MCF 10A (cell line): ENCODE data around the gene CA6. TPM values are rescaled to one million over a fixed set of nuclear protein-coding genes. Genes with fewer than 3 reads are reported as not detected.

ENCODE experiments used
- BruUV-seq: library from RNA; stranded (reverse); fragments of 400-500 nt; replicated peaks from 2 replicates; lab custom pipeline; 2021; lab: Mats Ljungman, UMichigan
- CTCF ChIA-PET: fragments of 300-600 bp; sonication (Branson Sonifier 250); formaldehyde crosslinking; extraction: SDS; loops from one replicate; lab custom pipeline; 2021; ENCODE audit warnings: antibody characterized with exemption, inconsistent platforms; lab: Yijun Ruan, JAX
- POLR2A ChIA-PET: fragments of 300-600, 350-650 bp; sonication (Branson Sonifier 250); formaldehyde crosslinking; extraction: SDS; loops from one replicate; lab custom pipeline; 2020; ENCODE audit warnings: antibody characterized with exemption, inconsistent platforms; lab: Yijun Ruan, JAX
- DNase-seq: peaks from one replicate; pipeline ENCODE4 v3.0.0-alpha.2; 2018; ENCODE audit not compliant: unreplicated experiment
- H3K27ac Mint-ChIP-seq: one replicate; pipeline ENCODE4 v1.8.0; 2022; ENCODE audit warnings: mild to moderate bottlenecking, low read depth, mixed read lengths; ENCODE audit not compliant: unreplicated experiment
- H3K27me3 Mint-ChIP-seq: one replicate; pipeline ENCODE4 v1.8.0; 2022; ENCODE audit warnings: mixed read lengths; ENCODE audit not compliant: insufficient read depth, unreplicated experiment
- H3K36me3 Mint-ChIP-seq: one replicate; pipeline ENCODE4 v1.8.0; 2022; ENCODE audit warnings: mild to moderate bottlenecking, moderate library complexity, mixed read lengths; ENCODE audit not compliant: insufficient read depth, unreplicated experiment
- H3K4me1 Mint-ChIP-seq: one replicate; pipeline ENCODE4 v1.8.0; 2022; ENCODE audit warnings: mixed read lengths; ENCODE audit not compliant: insufficient read depth, unreplicated experiment
- H3K4me3 Mint-ChIP-seq: one replicate; pipeline ENCODE4 v1.8.0; 2022; ENCODE audit warnings: mild to moderate bottlenecking, moderate library complexity, mixed read lengths; ENCODE audit not compliant: unreplicated experiment
- H3K9me3 Mint-ChIP-seq: one replicate; pipeline ENCODE4 v1.8.0; 2022; ENCODE audit warnings: mixed read lengths; ENCODE audit not compliant: unreplicated experiment
- CTCF ChIP-seq: fragments of 200-600 bp; IDR thresholded peaks from one replicate; pipeline ENCODE4 v1.8.0; 2022; ENCODE audit warnings: antibody characterized with exemption, mild to moderate bottlenecking; ENCODE audit not compliant: unreplicated experiment
- intact Hi-C: fragments of 100-400 bp; cut with micrococcal nuclease; formaldehyde crosslinking; loops from 2 replicates; pipeline ENCODE4 v1.14.1; 2022
- total RNA-seq: library from RNA; stranded (reverse); gene quantifications from 2 replicates; pipeline ENCODE4 v1.2.3, GENCODE V29; 2022

The CA6 gene
- total RNA-seq, 1 experiment from 2014 or later: not detected

- Mint-ChIP-seq H3K9me3 (no peaks in the 10 kb centered on the region), H3K4me3 (no peak overlapping the region), H3K4me1 (no peaks in the 10 kb centered on the region), H3K27me3 (no peaks in the 10 kb centered on the region), H3K36me3 (peaks cover 6% of the 10 kb centered on the region), H3K27ac (no peak overlapping the region)
- no TSS peak for BruUV-seq
- CTCF ChIA-PET: interaction anchor here (0.5 to 3.3 kb wide), 35 partner anchors 9 to 1429 kb away, joined by 3 to 30 read pairs (median 4); no protein-coding TSS in a partner anchor
- peak; percentile 87 for TF ChIP-seq CTCF
- intact Hi-C loops: loop anchor here (1.0 kb wide), 3 partner anchors 17 to 96 kb away; no protein-coding TSS in a partner anchor
- DNase-seq: peak; percentile 78
- POLR2A ChIA-PET: interaction anchor here (0.6 to 1.5 kb wide), 7 partner anchors 15 to 558 kb away, joined by 3 to 11 read pairs (median 3); no protein-coding TSS in a partner anchor
Observed at GRCh38 chr1:9004700-9005394, 59.2 kb downstream of the CA6 start.

- peaks cover 6% of the 10 kb centered on the region for H3K36me3 Mint-ChIP-seq
- no TSS peak for BruUV-seq
- intact Hi-C loops: loop anchor here (1.0 kb wide), 3 partner anchors 17 to 96 kb away; no protein-coding TSS in a partner anchor
- H3K4me1 Mint-ChIP-seq: no peaks in the 10 kb centered on the region
- no peak overlapping the region for H3K4me3 Mint-ChIP-seq
- no peak for DNase-seq
- TF ChIP-seq CTCF: no peak
- POLR2A ChIA-PET: interaction anchor here (0.9 to 1.5 kb wide), 4 partner anchors 15 to 131 kb away, joined by 3 to 11 read pairs (median 4); no protein-coding TSS in a partner anchor
- no peak overlapping the region for H3K27ac Mint-ChIP-seq
- no peaks in the 10 kb centered on the region for H3K27me3 Mint-ChIP-seq
- CTCF ChIA-PET: interaction anchor here (0.6 to 3.3 kb wide), 28 partner anchors 9 to 1429 kb away, joined by 3 to 30 read pairs (median 4); no protein-coding TSS in a partner anchor
- no peaks in the 10 kb centered on the region for H3K9me3 Mint-ChIP-seq
Observed at GRCh38 chr1:9005395-9005708, 59.7 kb downstream of the CA6 start.

GRCh38 chr1:9006956-9007615, 61.4 kb downstream of the CA6 start:
- Mint-ChIP-seq H3K4me3 (no peak overlapping the region), H3K9me3 (no peaks in the 10 kb centered on the region), H3K27me3 (no peaks in the 10 kb centered on the region), H3K27ac (no peak overlapping the region), H3K36me3 (peaks cover 6% of the 10 kb centered on the region), H3K4me1 (peaks cover 13% of the 10 kb centered on the region)
- CTCF ChIA-PET: interaction anchor here (0.6 kb wide), 1 partner anchor 32 kb away, joined by 3 read pairs; no protein-coding TSS in a partner anchor
- intact Hi-C loops: no loop called here
- TF ChIP-seq CTCF: no peak
- POLR2A ChIA-PET: no interaction called here
- no peak for DNase-seq
- BruUV-seq: no TSS peak

GRCh38 chr1:9008236-9008635, 62.6 kb downstream of the CA6 start:
- no peaks in the 10 kb centered on the region for H3K9me3 Mint-ChIP-seq
- TF ChIP-seq CTCF: no peak
- H3K27me3 Mint-ChIP-seq: no peaks in the 10 kb centered on the region
- ChIA-PET POLR2A (no interaction called here), CTCF (interaction anchor here (0.7 kb wide), 1 partner anchor 187 kb away, joined by 3 read pairs; no protein-coding TSS in a partner anchor)
- H3K4me3 Mint-ChIP-seq: no peak overlapping the region
- peaks cover 14% of the 10 kb centered on the region for H3K4me1 Mint-ChIP-seq
- H3K27ac Mint-ChIP-seq: no peak overlapping the region
- DNase-seq: no peak
- H3K36me3 Mint-ChIP-seq: peaks cover 6% of the 10 kb centered on the region
- no TSS peak for BruUV-seq
- intact Hi-C loops: no loop called here
